ENCODE measurements around the gene NPR1. TPM values are rescaled to one million over a fixed set of nuclear protein-coding genes. Genes with fewer than 3 reads are reported as not detected.
"Not testable (repeated sequence)": the region's sequence is repeated elsewhere in the genome, so short reads cannot be mapped to it uniquely, and the experiment has no call there.

Gene NPR1
- total RNA-seq, 4 donors from 2014 or later: 3.0 to 7.1 (median 4.5) TPM

GRCh38 chr1:153663211-153663610 is 15.3 kb upstream of the NPR1 start:
- no peak for ATAC-seq
- no peak for DNase-seq
- Histone ChIP-seq H3K9me3 (no peaks in the 10 kb centered on the region), H3K36me3 (peaks cover 9 to 77% of the 10 kb centered on the region in 2 donors), H3K27ac (peak overlapping the region in 1 of 4 donors; percentile 45), H3K4me1 (peaks cover 10 to 11% of the 10 kb centered on the region in 2 donors), H3K4me3 (no peak overlapping the region), H3K27me3 (no peaks in the 10 kb centered on the region)
- TF ChIP-seq CTCF (IDR thresholded peaks at IDR 0.05 in 4 of 5, conservative IDR thresholded peaks at IDR 0.05 in 1 of 5) (no peak), POLR2A (IDR thresholded peaks at IDR 0.05) (no peak)
- in situ Hi-C loops (cut with MboI; ENCODE audit: low sequenced_read_pairs in 4 of 4): loop anchor here in 2 of 4 donors (25.0 kb wide), 1 partner anchor 324 kb away; the partner anchor contains the start of genes JTB (in 2 of the 2), RAB13 (in 2 of the 2) and RPS27 (in 2 of the 2)
- intact Hi-C loops (cut with DNase I; ENCODE audit: low total_unique reads): no loop called here

GRCh38 chr1:153667439-153667838 is 11.0 kb upstream of the NPR1 start:
- Histone ChIP-seq H3K4me1 (peaks cover 15 to 17% of the 10 kb centered on the region in 2 donors), H3K9me3 (no peaks in the 10 kb centered on the region), H3K27ac (peak overlapping the region in 2 of 4 donors; percentile 14 to 20), H3K4me3 (no peak overlapping the region), H3K36me3 (peaks cover 7 to 69% of the 10 kb centered on the region in 2 donors), H3K27me3 (no peaks in the 10 kb centered on the region)
- in situ Hi-C loops (cut with MboI; ENCODE audit: low sequenced_read_pairs in 4 of 4) (loop anchor here in 2 of 4 donors (25.0 kb wide), 1 partner anchor 320 kb away; the partner anchor contains the start of genes JTB (in 2 of the 2), RAB13 (in 2 of the 2) and RPS27 (in 2 of the 2)), intact Hi-C loops (cut with DNase I; ENCODE audit: low total_unique reads) (no loop called here)
- DNase-seq: no peak
- no peak for TF ChIP-seq POLR2A (IDR thresholded peaks at IDR 0.05)
- no peak for TF ChIP-seq CTCF (IDR thresholded peaks at IDR 0.05 in 4 of 5, conservative IDR thresholded peaks at IDR 0.05 in 1 of 5)
- no peak for ATAC-seq

- H3K36me3 ChIP-seq: peaks cover 7 to 56% of the 10 kb centered on the region in 2 donors
- ATAC-seq; H3K4me3 ChIP-seq; DNase-seq; H3K27me3 ChIP-seq; intact Hi-C loops (cut with DNase I; ENCODE audit: low total_unique reads); H3K9me3 ChIP-seq: not testable (repeated sequence)
- peaks cover 15 to 17% of the 10 kb centered on the region in 2 donors for H3K4me1 ChIP-seq
- in situ Hi-C loops (cut with MboI; ENCODE audit: low sequenced_read_pairs in 4 of 4): loop anchor here in 2 of 4 donors (25.0 kb wide), 1 partner anchor 319 kb away; the partner anchor contains the start of genes JTB (in 2 of the 2), RAB13 (in 2 of the 2) and RPS27 (in 2 of the 2)
- peak overlapping the region in 2 of 4 donors; percentile 11 to 90 for H3K27ac ChIP-seq
Observed at GRCh38 chr1:153668672-153669071, 9.8 kb upstream of the NPR1 start.

GRCh38 chr1:153669606-153670005 is 8.9 kb upstream of the NPR1 start:
- H3K27me3 ChIP-seq: no peaks in the 10 kb centered on the region
- H3K36me3 ChIP-seq: peaks cover 4 to 47% of the 10 kb centered on the region in 2 donors
- H3K9me3 ChIP-seq: no peaks in the 10 kb centered on the region
- peaks cover 15 to 17% of the 10 kb centered on the region in 2 donors for H3K4me1 ChIP-seq
- H3K27ac ChIP-seq: peak overlapping the region in 3 of 4 donors; percentile 87 to 90 (median 88)
- no peak for DNase-seq
- intact Hi-C loops (cut with DNase I; ENCODE audit: low total_unique reads): loop anchor here (2.0 to 5.0 kb wide), 4 partner anchors 58 to 321 kb away; partner anchors contain the start of genes INTS3, RPS27 and S100A2
- ATAC-seq: no peak
- peak overlapping the region; percentile 72 to 99 (median 86) for H3K4me3 ChIP-seq
- in situ Hi-C loops (cut with MboI; ENCODE audit: low sequenced_read_pairs in 4 of 4): loop anchor here in 3 of 4 donors (10.0 to 25.0 kb wide), 4 partner anchors 75 to 318 kb away; partner anchors contain the start of genes JTB (in 2 of the 3), RAB13 (in 2 of the 3), RPS27 (in 2 of the 3) and CREB3L4 (in 1 of the 3)
- TF ChIP-seq CTCF (IDR thresholded peaks at IDR 0.05 in 4 of 5, conservative IDR thresholded peaks at IDR 0.05 in 1 of 5): no peak
- no peak for TF ChIP-seq POLR2A (IDR thresholded peaks at IDR 0.05)

GRCh38 chr1:153670257-153670858 is 8.1 kb upstream of the NPR1 start:
- Histone ChIP-seq H3K4me3 (peak overlapping the region; percentile 72 to 99 (median 86)), H3K27ac (peak overlapping the region; percentile 87 to 90 (median 89)), H3K27me3 (no peaks in the 10 kb centered on the region), H3K9me3 (no peaks in the 10 kb centered on the region), H3K4me1 (peaks cover 15 to 17% of the 10 kb centered on the region in 2 donors), H3K36me3 (peaks cover 2 to 40% of the 10 kb centered on the region in 2 donors)
- intact Hi-C loops (cut with DNase I; ENCODE audit: low total_unique reads): loop anchor here (2.0 to 5.0 kb wide), 4 partner anchors 57 to 320 kb away; partner anchors contain the start of genes INTS3, RPS27 and S100A2
- ATAC-seq (peak; percentile 19 to 23), DNase-seq (no peak)
- in situ Hi-C loops (cut with MboI; ENCODE audit: low sequenced_read_pairs in 4 of 4): loop anchor here in 3 of 4 donors (10.0 to 25.0 kb wide), 4 partner anchors 74 to 317 kb away; partner anchors contain the start of genes JTB (in 2 of the 3), RAB13 (in 2 of the 3), RPS27 (in 2 of the 3) and CREB3L4 (in 1 of the 3)
- TF ChIP-seq POLR2A (IDR thresholded peaks at IDR 0.05) (no peak), CTCF (IDR thresholded peaks at IDR 0.05 in 4 of 5, conservative IDR thresholded peaks at IDR 0.05 in 1 of 5) (no peak)

Measured in gastrocnemius medialis (tissue), 4 donors.